ENCODE data around the gene SH2D2A. TPM values are rescaled to one million over a fixed set of nuclear protein-coding genes. Genes with fewer than 3 reads are reported as not detected.

SH2D2A gene
- polyA plus RNA-seq, 1 experiment = 0.09 TPM

- no peak overlapping the region for H3K27ac ChIP-seq (ENCODE audit: low read depth, low read length)
- H3K9me3 ChIP-seq (ENCODE audit: control insufficient read depth, insufficient read depth, low read length) = no peaks in the 10 kb centered on the region
- TF ChIP-seq, protein P1, sequence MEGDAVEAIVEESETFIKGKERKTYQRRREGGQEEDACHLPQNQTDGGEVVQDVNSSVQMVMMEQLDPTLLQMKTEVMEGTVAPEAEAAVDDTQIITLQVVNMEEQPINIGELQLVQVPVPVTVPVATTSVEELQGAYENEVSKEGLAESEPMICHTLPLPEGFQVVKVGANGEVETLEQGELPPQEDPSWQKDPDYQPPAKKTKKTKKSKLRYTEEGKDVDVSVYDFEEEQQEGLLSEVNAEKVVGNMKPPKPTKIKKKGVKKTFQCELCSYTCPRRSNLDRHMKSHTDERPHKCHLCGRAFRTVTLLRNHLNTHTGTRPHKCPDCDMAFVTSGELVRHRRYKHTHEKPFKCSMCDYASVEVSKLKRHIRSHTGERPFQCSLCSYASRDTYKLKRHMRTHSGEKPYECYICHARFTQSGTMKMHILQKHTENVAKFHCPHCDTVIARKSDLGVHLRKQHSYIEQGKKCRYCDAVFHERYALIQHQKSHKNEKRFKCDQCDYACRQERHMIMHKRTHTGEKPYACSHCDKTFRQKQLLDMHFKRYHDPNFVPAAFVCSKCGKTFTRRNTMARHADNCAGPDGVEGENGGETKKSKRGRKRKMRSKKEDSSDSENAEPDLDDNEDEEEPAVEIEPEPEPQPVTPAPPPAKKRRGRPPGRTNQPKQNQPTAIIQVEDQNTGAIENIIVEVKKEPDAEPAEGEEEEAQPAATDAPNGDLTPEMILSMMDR (IDR thresholded peaks at IDR 0.05; ENCODE audit: low read depth, low read length) = no peak
- POLR2A ChIA-PET = no interaction called here
- DNase-seq (ENCODE audit: low read depth, low spot score) = no peak
- CTCF ChIA-PET = no interaction called here
- no peaks in the 10 kb centered on the region for H3K27me3 ChIP-seq (ENCODE audit: control insufficient read depth, insufficient read depth, low read length)
- no peak overlapping the region for H3K4me3 ChIP-seq (ENCODE audit: low read depth, low read length)
Measured at GRCh38 chr1:156789621-156790318, 26.9 kb downstream of the SH2D2A start.

DNA sequence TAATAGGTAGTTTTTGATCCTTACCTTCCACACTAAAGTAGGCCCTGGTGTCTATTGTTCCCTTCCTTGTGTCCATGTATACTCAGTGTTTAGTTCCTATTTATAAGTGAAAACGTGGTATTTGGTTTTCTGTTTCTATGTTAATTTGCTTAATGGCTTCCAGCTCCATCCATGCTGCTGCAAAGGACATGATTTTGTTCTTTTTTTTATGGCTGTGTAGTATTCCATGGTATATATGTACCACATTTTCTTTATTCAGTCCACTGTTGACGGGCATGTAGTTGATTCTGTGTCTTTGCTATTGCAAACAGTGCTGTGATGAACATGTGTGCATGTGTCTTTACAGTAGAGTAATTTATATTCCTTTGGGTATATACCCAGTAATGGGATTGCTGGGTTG, 28.5 kb downstream of the SH2D2A start:
- CTCF ChIA-PET = interaction anchor here (0.9 to 2.7 kb wide), 4 partner anchors 9 to 102 kb away, joined by 3 to 9 read pairs (median 4); no protein-coding TSS in a partner anchor

GRCh38 chr1:156786640-156787039, 30.0 kb downstream of the SH2D2A start:
- ChIA-PET CTCF (interaction anchor here (2.7 kb wide), 1 partner anchor 10 kb away, joined by 9 read pairs; no protein-coding TSS in a partner anchor), POLR2A (no interaction called here)
- Histone ChIP-seq H3K9me3 (ENCODE audit: control insufficient read depth, insufficient read depth, low read length) (no peaks in the 10 kb centered on the region), H3K27ac (ENCODE audit: low read depth, low read length) (no peak overlapping the region), H3K27me3 (ENCODE audit: control insufficient read depth, insufficient read depth, low read length) (no peaks in the 10 kb centered on the region), H3K4me3 (ENCODE audit: low read depth, low read length) (no peak overlapping the region)
- TF ChIP-seq, protein P1 (IDR thresholded peaks at IDR 0.05; ENCODE audit: low read depth, low read length) = no peak
- no peak for DNase-seq (ENCODE audit: low read depth, low spot score)

More for the DNA sequence above, 28.5 kb downstream of the SH2D2A start:
- Histone ChIP-seq H3K4me3 (ENCODE audit: low read depth, low read length) (no peak overlapping the region), H3K27me3 (ENCODE audit: control insufficient read depth, insufficient read depth, low read length) (no peaks in the 10 kb centered on the region), H3K9me3 (ENCODE audit: control insufficient read depth, insufficient read depth, low read length) (no peaks in the 10 kb centered on the region), H3K27ac (ENCODE audit: low read depth, low read length) (no peak overlapping the region)
- POLR2A ChIA-PET = interaction anchor here (0.6 kb wide), 1 partner anchor 45 kb away, joined by 3 read pairs; no protein-coding TSS in a partner anchor
- TF ChIP-seq, protein P1 (IDR thresholded peaks at IDR 0.05; ENCODE audit: low read depth, low read length) = no peak
- no peak for DNase-seq (ENCODE audit: low read depth, low spot score)

GRCh38 chr1:156785458-156785857, 31.2 kb downstream of the SH2D2A start:
- CTCF ChIA-PET = interaction anchor here (0.8 to 2.5 kb wide), 3 partner anchors 11 to 59 kb away, joined by 3 to 20 read pairs (median 5); no protein-coding TSS in a partner anchor
- no peak overlapping the region for H3K27ac ChIP-seq (ENCODE audit: low read depth, low read length)
- TF ChIP-seq, protein P1 (IDR thresholded peaks at IDR 0.05; ENCODE audit: low read depth, low read length) = no peak
- no peak for DNase-seq (ENCODE audit: low read depth, low spot score)
- H3K4me3 ChIP-seq (ENCODE audit: low read depth, low read length) = no peak overlapping the region
- H3K9me3 ChIP-seq (ENCODE audit: control insufficient read depth, insufficient read depth, low read length) = no peaks in the 10 kb centered on the region
- H3K27me3 ChIP-seq (ENCODE audit: control insufficient read depth, insufficient read depth, low read length) = no peaks in the 10 kb centered on the region
- POLR2A ChIA-PET = interaction anchor here (0.5 to 0.7 kb wide), 2 partner anchors 57 to 105 kb away, joined by 3 to 4 read pairs; partner anchors contain the start of gene METTL25B

GRCh38 chr1:156781585-156782186, 35.0 kb downstream of the SH2D2A start:
- ChIA-PET POLR2A (interaction anchor here (0.8 to 1.4 kb wide), 3 partner anchors 9 to 15 kb away, joined by 3 to 4 read pairs (median 3); partner anchors contain the start of gene PRCC), CTCF (interaction anchor here (0.7 to 2.0 kb wide), 11 partner anchors 9 to 111 kb away, joined by 3 to 11 read pairs (median 3); partner anchors contain the start of gene NTRK1)
- Histone ChIP-seq H3K9me3 (ENCODE audit: control insufficient read depth, insufficient read depth, low read length) (no peaks in the 10 kb centered on the region), H3K4me3 (ENCODE audit: low read depth, low read length) (no peak overlapping the region), H3K27me3 (ENCODE audit: control insufficient read depth, insufficient read depth, low read length) (no peaks in the 10 kb centered on the region), H3K27ac (ENCODE audit: low read depth, low read length) (no peak overlapping the region)
- no peak for DNase-seq (ENCODE audit: low read depth, low spot score)
- TF ChIP-seq, protein P1 (IDR thresholded peaks at IDR 0.05; ENCODE audit: low read depth, low read length) = no peak

All from AG04450 (cell line).